Measurements from ENCODE around the gene SH3GL1.

GRCh38 chr19:4318460-4318859, 81.9 kb downstream of the SH3GL1 start:
- TF ChIP-seq EZH2 (IDR thresholded peaks at IDR 0.05; ENCODE audit: low read length) (no peak), CTCF (optimal IDR thresholded peaks at IDR 0.05 in 1 of 3, IDR thresholded peaks at IDR 0.05 in 1 of 3, conservative IDR thresholded peaks at IDR 0.05 in 1 of 3; ENCODE audit: extremely low read depth in 1 of 3, insufficient read depth in 2 of 3, low read length in 3 of 3) (no peak)

Data from keratinocyte (primary cell).